OCI-LY3 (cell line): Measurements from ENCODE around the gene DTX1.

Experiments
- H2AFZ ChIP-seq: fragments of 200-600, 300-600 bp; shearing (Covaris generic); 2 replicates; pipeline ENCODE4 v1.6.0; 2014; ENCODE audit warnings: antibody characterized with exemption, low read depth, low read length
- H3K27ac ChIP-seq: fragments of 200-600, 300-600 bp; sonication (generic); 2 replicates; pipeline ENCODE4 v1.5.1; 2014; ENCODE audit warnings: mild to moderate bottlenecking, low read length, moderate library complexity, mixed read lengths
- H3K27me3 ChIP-seq: fragments of 200-600, 300-600 bp; sonication (generic); 2 replicates; pipeline ENCODE4 v1.6.1; 2014; ENCODE audit warnings: low read depth, low read length, mixed read lengths
- H3K36me3 ChIP-seq: fragments of 200-600, 300-600 bp; sonication (generic); replicated peaks from 2 replicates; pipeline ENCODE3; 2014; ENCODE audit warnings: low read depth, low read length, mixed read lengths
- H3K4me1 ChIP-seq: fragments of 300-600, 200-600 bp; sonication (generic); 2 replicates; pipeline ENCODE4 v1.6.1; 2014; ENCODE audit warnings: low read length, mixed read lengths
- H3K4me2 ChIP-seq: fragments of 200-600, 300-600 bp; sonication (generic); 2 replicates; pipeline ENCODE4 v1.6.1; 2014; ENCODE audit warnings: low read length, mixed read lengths
- H3K4me3 ChIP-seq: fragments of 300-600, 200-600 bp; sonication (generic); 2 replicates; pipeline ENCODE4 v1.5.1; 2014; ENCODE audit warnings: antibody characterized with exemption, mild to moderate bottlenecking, low read length, moderate library complexity
- H3K79me2 ChIP-seq: fragments of 300-600, 200-600 bp; shearing (Covaris generic); 2 replicates; pipeline ENCODE4 v1.6.1; 2014; ENCODE audit warnings: mild to moderate bottlenecking, low read length, mixed read lengths
- H3K9ac ChIP-seq: fragments of 300-600, 200-600 bp; shearing (Covaris generic); 2 replicates; pipeline ENCODE4 v1.6.0; 2014; ENCODE audit warnings: mild to moderate bottlenecking, low read length, moderate library complexity
- H3K9me3 ChIP-seq: fragments of 200-600, 300-600 bp; shearing (Covaris generic); 2 replicates; pipeline ENCODE4 v1.6.1; 2014; ENCODE audit warnings: low read length, mixed read lengths; ENCODE audit not compliant: insufficient read depth
- H4K20me1 ChIP-seq: fragments of 200-600, 300-600 bp; sonication (generic); 2 replicates; pipeline ENCODE4 v1.6.1; 2016; ENCODE audit warnings: low read length, mixed read lengths; ENCODE audit not compliant: insufficient read depth
- CTCF ChIP-seq: fragments of 200-600, 300-600 bp; sonication (generic); IDR thresholded peaks from 2 replicates; pipeline ENCODE4 v1.5.1; 2014; ENCODE audit warnings: antibody characterized with exemption, low read length, low read depth
- EZH2phosphoT487 ChIP-seq: fragments of 200-600 bp; shearing (Covaris generic); IDR thresholded peaks from 2 replicates; pipeline ENCODE4 v1.6.1; 2018; ENCODE audit warnings: antibody characterized with exemption, mixed run types, low read depth

DTX1 gene

GRCh38 chr12:113105606-113106271 lies 49.2 kb downstream of the DTX1 start:
- H3K4me1 ChIP-seq, result peaks cover 7% of the 10 kb centered on the region
- H4K20me1 ChIP-seq, result no peaks in the 10 kb centered on the region
- no peak overlapping the region for H3K9ac ChIP-seq
- H3K79me2 ChIP-seq, result no peaks in the 10 kb centered on the region
- H3K27ac ChIP-seq, result no peak overlapping the region
- TF ChIP-seq EZH2phosphoT487 (no peak), CTCF (no peak)
- no peaks in the 10 kb centered on the region for H3K36me3 ChIP-seq
- no peaks in the 10 kb centered on the region for H3K27me3 ChIP-seq
- no peaks in the 10 kb centered on the region for H3K9me3 ChIP-seq
- no peak overlapping the region for H3K4me2 ChIP-seq
- no peak overlapping the region for H3K4me3 ChIP-seq
- H2AFZ ChIP-seq, result no peak overlapping the region

- Histone ChIP-seq H3K27me3 (no peaks in the 10 kb centered on the region), H3K9me3 (no peaks in the 10 kb centered on the region), H3K79me2 (no peaks in the 10 kb centered on the region), H3K36me3 (no peaks in the 10 kb centered on the region), H2AFZ (no peak overlapping the region), H3K9ac (no peak overlapping the region), H4K20me1 (no peaks in the 10 kb centered on the region), H3K27ac (no peak overlapping the region), H3K4me1 (peaks cover 1% of the 10 kb centered on the region), H3K4me2 (no peak overlapping the region), H3K4me3 (no peak overlapping the region)
- TF ChIP-seq EZH2phosphoT487, result no peak
- no peak for TF ChIP-seq CTCF
These were observed 49.8 kb downstream of the DTX1 start for GRCh38 chr12:113106361-113106760.

GRCh38 chr12:113108308-113108707 lies 51.8 kb downstream of the DTX1 start:
- Histone ChIP-seq H3K79me2 (no peaks in the 10 kb centered on the region), H3K4me1 (no peaks in the 10 kb centered on the region), H3K9me3 (no peaks in the 10 kb centered on the region), H2AFZ (no peak overlapping the region), H3K36me3 (no peaks in the 10 kb centered on the region), H3K27ac (no peak overlapping the region), H3K4me3 (no peak overlapping the region), H3K4me2 (no peak overlapping the region), H4K20me1 (no peaks in the 10 kb centered on the region), H3K27me3 (no peaks in the 10 kb centered on the region), H3K9ac (no peak overlapping the region)
- no peak for TF ChIP-seq CTCF
- no peak for TF ChIP-seq EZH2phosphoT487

GRCh38 chr12:113109360-113109759 lies 52.8 kb downstream of the DTX1 start:
- Histone ChIP-seq H3K27me3 (no peaks in the 10 kb centered on the region), H3K79me2 (no peaks in the 10 kb centered on the region), H3K9ac (no peak overlapping the region), H3K4me3 (no peak overlapping the region), H3K36me3 (no peaks in the 10 kb centered on the region), H3K4me1 (no peaks in the 10 kb centered on the region), H3K27ac (no peak overlapping the region), H2AFZ (no peak overlapping the region), H3K4me2 (no peak overlapping the region), H3K9me3 (no peaks in the 10 kb centered on the region), H4K20me1 (no peaks in the 10 kb centered on the region)
- no peak for TF ChIP-seq EZH2phosphoT487
- no peak for TF ChIP-seq CTCF
